Cerebellar cortex (tissue), 1 donor: ENCODE data around the gene CASZ1.

Source experiments
- DNase-seq: peaks from one replicate; pipeline ENCODE4 v3.0.0-alpha.2; 2015; ENCODE audit warnings: low spot score

Gene CASZ1

DNA sequence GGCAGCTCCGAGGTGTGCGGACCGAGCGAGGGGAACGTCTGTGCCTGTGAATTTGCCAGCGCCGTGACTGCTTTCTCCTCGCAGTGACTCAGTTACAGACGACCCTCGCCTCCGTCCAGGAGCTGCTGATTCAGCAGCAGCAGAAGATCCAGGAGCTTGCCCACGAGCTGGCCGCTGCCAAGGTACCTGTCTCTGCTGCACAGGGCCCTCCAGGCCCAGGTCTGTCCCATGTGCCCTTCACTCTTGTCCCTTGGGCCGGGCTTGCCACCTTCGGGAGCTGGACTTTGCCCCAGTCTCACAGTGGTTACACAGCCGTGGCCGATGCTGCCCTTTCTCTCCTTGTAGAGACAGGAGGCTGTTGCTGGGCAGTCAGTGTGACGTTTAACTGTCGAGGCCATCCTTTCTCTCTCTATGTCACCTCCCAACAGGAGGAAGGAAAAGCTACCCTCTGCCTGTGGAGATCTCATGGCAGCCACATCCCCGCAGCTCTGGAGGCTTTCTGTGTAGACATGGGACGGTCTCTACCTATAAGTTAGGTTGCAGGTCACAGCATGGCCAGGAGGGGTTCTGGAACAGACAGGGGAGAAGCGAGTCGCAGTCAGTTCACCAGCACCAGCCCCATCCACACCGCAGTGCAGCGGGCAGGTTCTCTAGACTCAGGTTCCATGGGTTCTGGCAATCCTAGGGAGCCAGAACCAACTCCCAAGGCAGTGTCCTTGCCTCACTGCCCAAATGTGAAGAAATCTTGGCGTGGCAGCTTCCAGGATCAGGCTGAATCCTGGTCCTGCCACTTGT is 172.0 kb downstream of the CASZ1 start:
- DNase-seq = no peak

DNA sequence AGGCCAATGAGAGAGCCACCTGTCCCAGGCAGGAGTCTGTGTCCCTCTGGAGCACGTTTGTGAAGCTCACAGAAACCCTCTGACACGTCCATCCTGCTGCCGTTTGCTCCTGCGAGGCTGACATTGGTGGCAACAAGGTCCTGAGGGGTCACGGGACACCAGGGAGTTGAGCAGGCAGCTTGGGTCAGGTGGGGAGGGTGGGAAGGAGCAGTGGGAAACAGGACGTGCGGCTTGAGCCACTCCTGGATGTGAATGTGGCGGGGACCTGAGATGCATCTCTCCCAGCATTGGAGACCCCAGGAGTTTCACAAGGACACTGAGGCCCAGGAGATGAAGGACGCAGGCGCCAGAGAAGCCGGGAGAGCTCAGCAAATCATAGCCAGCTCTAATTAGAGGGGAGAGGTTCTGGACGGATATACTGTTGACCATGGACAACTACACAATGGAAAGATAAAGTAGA is 172.7 kb downstream of the CASZ1 start:
- DNase-seq = no peak

DNA sequence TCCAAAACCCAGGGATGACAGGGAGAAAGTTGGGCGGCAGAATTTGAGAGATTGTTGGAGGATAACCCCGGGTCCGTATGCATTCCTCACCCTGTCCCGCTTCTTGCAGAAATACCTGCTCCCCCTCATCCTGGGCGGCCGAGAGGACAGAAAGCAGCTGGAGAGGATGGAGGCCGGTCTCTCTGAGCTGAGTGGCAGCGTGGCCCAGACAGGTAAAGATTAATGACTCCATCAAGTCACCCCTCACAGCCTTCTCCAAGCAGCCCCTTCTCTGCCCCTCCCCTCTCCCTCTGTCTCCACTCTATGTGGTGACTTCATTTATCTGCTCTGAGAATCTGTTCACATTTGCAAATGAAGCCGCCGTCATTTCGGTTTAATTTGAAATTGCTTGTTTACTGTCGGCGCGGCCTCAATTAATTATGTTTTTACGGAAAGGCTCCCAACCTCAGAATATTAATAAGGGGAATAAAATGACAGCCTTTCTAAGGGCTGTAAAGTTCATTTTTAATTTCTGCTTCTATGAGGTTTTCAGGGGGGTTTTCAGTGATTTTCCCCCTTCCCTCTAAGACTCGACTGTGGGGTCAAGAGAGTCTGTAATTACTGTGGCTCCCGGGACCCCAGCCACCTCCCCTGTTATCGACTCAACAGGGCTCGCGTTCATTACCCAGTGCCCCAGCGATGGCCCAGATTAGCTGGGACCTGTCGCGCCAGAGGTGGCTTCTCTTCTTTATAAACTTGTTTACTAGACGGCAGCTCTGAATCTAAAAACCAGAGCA is 173.3 kb downstream of the CASZ1 start:
- DNase-seq = no peak

DNA sequence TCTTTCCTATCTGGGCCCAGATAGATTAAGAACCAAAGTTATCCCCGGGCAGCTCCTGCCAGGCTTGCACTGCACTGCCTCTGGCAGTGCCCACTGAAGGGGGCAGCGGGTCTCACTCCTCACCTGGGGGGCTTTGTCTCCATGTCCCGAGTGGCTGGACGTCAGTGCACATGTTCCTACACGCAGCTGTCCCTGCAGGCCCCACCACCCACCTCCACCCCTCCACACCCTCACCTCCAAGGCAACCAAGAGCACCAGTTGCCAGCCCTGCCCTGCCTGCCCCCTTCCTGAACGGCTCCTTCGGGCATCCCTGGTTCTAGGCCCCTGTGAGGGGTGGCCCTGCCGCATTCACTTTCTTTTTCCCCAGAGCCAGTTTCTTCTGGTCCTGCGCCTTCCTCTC is 174.5 kb downstream of the CASZ1 start:
- no peak for DNase-seq

DNA sequence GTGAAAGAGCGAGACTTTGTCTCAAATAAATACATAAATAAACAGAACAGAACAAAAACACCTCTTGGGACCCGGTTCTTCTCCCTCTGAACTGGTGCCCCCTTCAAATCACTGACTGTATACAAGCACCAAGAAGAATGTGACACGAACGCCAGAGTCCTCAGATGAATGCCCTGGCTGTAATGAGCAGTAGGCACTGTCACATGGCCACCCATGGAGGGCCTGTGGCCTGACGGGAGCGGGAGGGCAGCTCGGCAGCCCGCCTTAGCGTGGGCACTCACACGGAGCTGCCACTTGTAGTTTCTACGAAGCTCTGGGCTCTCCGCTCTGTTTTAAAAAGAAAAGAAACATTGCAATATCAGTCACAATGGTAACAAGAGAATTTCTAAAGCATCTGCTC is 175.7 kb downstream of the CASZ1 start:
- no peak for DNase-seq

DNA sequence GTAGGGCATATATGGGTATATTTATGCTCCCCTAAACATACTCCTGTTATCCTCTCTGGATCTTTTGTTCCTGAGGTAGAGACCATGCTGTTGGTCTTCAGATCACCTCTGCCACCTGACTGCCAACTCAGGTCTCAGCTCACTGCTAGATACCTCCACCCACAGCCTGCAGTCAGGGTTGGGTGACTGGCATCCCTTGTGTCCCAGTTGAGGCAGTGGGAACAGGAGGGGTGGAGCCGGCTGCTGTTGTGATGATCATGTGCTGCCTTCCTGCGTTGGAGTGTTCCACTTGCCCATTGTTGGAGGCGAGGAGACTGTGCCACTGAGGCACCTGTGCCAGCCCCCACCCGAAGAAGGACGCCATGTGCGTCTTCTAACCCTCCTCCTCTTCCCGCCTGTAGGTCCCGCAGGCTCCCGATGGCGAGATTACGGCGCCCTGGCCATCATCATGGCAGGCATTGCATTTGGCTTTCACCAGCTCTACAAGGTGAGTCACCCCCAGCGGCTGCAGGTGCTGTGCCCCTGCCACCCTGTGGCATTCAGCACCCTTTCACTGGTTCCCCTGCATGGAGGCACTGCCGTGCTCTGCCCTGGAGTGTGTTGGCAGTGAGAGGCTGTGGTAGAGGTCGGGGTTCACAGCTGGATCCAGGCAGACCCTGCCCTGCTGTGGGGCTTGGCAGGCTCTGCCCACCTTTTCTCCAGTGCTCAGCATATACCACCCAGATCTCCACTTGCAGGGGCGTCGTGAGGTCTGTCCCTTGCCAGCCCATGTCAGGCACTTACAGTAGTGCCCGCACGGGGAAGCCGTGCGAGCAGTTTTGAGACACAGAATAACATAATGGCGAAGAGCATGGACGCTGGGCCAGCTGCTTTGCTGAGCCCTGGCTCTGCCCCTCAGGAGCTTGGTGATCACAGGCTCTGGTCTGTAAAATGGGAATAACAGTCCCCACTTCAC is 178.2 kb downstream of the CASZ1 start:
- DNase-seq = no peak

DNA sequence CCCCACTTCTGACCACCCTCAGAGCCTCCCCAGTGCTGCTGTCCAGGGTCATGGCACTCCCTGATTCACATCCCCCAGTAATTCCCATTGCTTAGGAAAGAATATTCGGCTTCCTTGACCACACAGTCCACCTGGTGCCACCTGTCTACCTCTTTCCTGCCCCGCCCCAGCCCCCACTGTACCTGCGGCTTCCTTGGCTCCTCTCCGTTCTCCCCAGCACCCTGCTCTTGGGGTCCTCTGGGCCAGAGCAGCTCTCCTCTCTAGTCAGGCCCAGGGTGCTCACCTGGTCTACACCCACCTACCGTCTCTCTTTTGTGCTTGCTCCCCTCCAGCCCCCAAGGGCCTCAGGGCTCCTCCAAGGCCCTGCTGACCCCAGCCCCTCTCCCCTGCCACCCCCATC is 179.1 kb downstream of the CASZ1 start:
- no peak for DNase-seq

DNA sequence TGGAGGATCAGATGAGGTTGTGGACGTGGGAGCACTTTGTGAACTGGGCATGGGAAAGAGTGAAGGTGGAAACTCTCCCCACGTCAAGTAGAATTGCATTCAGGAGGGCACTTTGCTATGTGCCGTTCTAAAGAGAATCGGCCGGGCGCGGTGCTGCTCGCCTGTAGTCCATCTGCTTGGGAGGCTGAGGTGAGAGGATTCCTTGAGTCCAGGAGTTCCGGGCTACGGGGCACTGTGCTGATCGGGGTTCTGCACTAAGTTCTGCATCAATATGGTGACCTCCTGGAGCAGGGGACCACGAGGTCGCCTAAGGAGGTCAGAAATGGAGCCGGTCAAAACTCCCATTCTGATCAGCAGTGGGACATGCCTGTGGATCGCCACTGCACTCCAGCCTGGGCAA is 179.8 kb downstream of the CASZ1 start:
- DNase-seq = no peak

DNA sequence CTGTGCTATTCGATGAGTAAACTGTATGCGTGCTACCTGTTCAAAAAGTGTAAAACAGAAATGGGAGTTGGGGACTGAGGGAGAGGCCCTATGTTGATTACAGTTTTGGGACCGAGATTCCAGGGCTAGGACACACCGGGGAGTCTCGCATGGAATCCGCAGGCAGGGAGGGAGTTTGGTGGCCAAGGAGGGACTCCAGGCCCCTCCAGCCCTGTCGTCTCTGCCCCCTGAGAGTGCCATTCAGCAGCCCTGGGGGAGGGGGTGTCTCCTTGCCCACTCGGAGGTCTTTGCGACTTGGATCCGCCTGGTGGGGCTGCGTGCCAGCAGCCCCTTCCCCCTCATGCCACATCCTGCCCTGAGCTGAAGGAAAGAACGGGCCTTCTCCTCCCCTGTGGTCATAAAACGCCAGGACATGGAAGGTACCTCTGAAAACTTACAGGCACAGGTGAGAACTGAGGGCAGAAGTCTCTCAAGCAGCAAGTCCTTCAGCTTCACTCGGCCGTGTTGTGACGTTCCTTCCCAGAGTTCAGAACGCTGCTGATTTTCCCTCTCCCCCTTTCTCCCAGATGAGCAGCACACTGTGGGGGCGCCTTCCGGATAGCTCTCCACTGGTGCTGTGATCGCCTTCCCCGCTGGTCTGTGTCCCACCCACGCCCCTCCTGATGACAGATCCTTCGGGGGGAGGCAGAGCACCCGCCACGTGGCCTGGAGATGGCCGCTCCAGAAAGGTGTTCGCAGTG is 180.3 kb downstream of the CASZ1 start:
- DNase-seq = no peak

DNA sequence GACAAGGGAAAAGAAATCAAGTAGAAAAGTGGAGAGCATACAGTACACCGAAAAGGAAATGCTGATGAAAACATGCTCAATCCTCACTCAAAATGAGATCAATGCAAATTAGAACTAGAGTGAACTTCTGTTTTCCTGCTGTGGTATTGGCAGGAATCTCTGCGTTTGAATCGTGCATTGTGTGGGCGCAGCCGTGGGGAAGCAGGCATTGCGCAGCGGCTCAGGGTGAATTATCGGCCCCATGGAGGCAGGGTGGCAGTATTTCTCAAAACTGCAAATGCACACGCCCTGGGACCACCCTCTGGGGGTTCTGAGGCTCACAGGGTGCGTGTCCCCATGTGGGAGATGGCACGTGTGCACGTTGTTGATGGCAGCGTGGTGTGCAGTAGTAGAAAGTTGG is 181.1 kb downstream of the CASZ1 start:
- DNase-seq = no peak

DNA sequence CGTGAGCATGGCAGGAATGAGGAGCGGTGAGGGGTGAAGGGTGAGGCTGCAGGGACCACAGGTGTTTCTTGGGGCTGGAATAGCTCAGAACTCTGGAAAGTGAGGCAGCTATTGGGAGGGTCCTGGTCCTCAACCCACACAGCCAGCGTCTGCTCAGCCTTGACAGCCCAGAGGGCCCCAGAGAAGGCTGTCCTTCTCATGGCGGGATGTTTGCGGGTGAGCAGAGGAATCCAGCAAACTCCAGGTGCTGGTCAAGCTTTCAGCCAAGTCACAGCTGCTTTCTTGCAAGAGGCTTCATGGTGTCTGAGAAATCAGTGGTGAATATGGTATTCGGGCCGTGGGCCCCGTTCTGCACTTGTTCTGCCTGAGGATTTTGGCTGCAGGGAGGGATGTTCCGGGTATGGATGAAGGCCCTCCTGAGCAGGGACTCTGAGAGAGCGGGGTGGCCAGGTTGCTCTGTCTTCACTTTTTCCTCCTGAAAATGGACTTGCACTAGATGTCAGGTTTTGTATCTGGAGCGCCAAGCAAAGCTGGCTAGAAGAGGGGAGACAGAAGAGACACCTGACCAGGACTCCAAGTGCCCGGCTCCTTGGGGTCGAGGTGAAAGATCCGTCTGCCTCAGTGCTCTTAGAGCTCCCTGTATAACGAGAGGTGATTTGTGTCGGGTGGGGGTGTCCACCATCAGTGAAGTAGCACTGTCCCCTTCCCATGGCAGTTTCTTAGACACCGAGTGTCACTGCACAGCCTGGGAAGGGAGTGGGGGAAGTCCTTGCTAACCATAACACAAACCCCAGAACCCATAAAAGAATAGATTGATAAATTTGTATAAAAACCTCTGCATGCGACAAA is 181.8 kb downstream of the CASZ1 start:
- DNase-seq = no peak

DNA sequence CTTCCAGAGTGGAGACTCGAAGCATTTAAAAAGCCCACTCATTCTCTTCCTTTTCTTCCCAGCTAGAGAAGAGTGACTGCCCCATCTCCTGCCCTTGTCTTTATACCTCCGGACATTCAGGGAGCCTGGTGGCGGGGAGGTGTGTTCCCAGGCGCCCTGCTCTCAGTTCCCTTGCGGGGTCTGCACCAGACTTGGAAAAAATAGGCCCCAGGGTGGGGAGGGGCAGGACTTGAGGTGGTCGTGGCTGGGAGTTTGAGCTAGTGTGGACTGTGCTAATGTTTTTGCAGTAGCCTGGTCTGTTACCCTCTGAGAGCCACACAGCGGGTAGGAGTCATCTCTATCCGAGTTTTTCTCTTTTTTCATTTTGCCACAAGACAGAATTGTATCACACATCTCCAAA is 182.6 kb downstream of the CASZ1 start:
- no peak for DNase-seq

DNA sequence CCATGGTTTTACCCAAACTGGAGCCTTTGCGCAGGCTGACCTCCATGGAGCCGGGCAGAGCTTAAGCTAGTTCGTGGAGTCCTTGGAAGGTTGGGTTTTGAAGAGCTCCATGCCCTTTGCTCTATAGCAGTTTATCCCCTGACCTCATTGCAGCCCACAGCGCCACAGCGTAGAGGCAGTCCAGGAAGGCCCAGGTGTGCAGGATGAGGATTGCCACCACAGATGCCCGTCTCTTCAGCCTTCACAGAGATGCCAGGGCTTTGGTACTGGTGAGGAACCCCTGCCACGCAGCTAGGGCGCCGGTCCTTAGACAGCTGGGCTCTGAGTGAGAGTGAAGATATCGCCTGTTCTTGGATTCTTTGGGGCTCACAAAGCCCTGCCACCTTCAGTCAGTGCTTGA is 183.1 kb downstream of the CASZ1 start:
- no peak for DNase-seq

DNA sequence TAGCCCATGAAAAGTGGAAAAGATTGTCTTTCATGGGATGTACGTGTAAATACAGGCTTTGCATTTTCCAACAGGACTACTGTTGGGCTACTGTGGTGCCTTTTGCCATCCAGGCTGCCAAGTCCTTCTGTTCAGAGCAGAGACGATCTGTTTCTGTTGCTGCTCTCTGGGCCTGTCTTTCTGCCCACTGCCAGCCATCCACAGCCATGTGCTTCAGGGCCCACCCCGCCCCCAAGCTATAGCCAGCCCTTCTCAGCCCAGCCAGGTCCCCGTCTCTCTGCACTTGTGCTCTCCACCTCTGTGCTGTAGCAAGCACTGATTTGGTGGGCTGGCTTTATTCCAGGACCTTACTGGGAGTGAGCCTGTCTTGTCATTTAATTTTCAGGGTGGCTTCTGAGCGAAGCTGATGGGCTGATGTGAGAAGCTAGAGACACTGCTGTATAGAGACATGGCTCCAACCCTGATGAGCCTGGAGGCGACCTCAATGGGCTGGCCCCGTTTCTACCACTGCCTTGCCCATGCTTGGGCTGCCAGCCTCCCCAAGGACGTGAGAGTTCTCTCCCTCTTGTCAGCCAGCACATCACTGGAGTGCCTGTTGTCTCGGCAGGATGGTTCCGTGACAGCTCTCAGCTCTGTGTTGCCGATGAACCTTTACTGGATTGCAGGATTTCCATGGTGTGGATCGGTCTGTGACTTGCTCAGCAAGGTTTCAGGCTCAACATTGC is 183.8 kb downstream of the CASZ1 start:
- DNase-seq = peak; percentile 67

DNA sequence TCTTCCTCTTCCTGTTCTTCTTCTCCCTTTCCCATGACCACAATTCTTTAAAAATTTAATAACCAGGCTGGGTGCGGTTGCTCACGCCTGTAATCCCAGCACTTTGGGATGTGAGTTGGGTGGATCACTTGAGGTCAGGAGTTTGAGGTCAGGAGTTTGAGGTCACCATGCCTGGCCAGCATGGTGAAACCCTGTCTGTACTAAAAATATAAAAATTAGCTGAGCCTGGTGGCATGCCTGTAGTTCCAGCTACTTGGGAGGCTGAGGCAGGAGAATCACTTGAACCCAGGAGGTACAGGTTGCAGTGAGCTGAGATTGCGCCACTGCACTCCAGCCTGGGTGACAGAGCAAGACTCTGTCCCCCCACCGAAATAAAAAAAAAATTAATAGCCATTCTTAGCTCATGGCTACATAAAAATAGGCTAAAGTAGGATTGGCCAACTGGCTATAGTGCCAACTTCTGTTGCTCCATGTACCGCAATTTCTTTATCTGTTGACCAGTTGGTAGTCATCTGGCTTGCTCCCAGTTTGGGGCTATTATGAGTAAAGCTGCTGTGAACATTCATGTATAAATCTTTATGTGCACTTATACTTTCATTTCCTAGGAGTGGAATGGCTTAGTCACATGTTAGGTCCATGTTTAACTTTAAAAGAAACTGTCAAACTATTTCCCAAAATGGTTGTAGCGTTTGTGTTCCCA is 185.4 kb downstream of the CASZ1 start:
- DNase-seq = no peak

DNA sequence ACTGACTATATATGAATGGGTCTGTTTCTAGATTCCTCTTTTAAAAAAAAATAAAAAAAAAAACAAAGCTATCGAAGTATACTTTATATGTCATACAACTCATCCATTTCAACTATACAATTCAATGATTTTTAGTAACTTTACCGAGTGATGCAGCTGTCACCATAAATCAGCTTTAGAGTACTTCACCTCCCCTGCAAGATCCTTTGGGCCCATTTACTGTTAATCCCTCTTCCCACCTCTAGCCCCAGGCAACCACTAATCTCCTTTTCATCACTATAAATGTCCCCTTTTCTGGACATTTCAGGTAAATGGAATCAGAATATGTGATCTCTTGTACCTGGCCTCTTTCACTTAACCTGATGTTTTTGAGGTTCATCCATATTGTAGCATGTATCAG is 187.8 kb downstream of the CASZ1 start:
- no peak for DNase-seq

DNA sequence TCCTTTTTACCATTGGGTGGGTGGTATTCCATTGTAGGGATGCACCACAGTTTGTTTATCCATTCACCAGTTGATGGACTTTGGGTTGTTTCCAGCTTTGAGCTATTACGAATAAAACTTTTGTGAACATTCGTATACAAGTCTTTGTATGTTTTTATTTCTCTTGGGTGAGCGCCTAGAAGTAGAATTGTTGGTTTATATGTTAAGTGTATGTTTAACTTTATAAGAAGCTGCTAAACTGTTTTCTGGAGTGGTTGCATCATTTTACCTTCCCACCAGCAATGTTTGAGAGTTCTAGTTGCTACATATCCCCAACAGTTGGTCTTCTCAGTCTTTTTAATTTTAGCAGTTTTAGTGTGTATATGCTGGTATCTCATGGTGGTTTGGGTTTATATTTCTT is 189.2 kb downstream of the CASZ1 start:
- DNase-seq = no peak

DNA sequence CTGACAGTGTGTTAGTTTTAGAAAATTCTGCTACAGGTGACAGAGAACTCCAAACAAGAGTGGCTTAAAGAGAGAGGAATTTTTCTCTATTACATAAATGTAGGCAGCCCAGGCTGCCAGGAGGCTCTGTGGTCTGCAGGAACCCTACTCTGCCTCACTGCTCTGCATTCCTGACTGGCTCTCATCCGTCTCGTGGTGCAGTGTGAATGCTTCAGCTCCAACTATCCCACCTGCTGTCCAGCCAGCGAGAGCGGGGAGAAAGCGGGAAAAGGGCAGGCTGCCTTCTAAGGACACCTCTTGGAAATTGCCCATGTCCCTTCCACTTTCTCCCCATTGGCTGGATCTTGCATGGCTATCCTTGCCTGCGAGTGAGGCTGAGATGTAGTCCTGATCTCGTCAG is 190.4 kb downstream of the CASZ1 start:
- no peak for DNase-seq

DNA sequence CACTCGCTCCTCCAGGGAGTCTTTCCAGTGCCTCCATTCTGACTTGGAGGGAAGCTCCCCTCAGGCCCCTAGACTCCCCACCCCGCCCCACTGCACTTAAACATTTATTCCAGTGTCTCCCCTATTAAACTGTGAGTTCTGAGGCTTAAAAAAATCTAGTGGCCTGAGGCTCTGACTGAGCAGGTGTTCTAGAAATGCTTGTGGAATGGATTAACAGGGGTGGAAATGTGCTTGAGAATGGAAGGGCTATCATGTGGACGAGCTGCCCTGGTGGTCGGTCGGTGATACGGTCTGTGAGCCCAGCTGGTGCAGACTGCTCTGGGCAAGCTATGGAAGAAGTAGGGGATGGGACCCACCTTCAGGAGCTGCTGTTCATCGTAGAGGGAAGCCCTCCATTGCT is 191.5 kb downstream of the CASZ1 start:
- DNase-seq = no peak
